H9 (cell line): ENCODE results near the gene KLF6. TPM values are rescaled to one million over a fixed set of nuclear protein-coding genes. Genes with fewer than 3 reads are reported as not detected.

Experiments used
- DNase-seq: peaks from one replicate; pipeline ENCODE4 v3.0.0-alpha.2; 2017
- H2AFZ ChIP-seq: one replicate; pipeline ENCODE4 v1.6.1; 2013; ENCODE audit warnings: mild to moderate bottlenecking, low read length, control low read depth, moderate library complexity
- H2AK5ac ChIP-seq: 2 replicates; pipeline ENCODE4 v1.6.1; 2013; ENCODE audit warnings: low read length, control low read depth, mixed read lengths; ENCODE audit not compliant: insufficient read length
- H2BK120ac ChIP-seq: one replicate; pipeline ENCODE4 v1.6.1; 2013; ENCODE audit warnings: low read depth, mild to moderate bottlenecking, low read length, control low read depth, inconsistent platforms; ENCODE audit not compliant: poor library complexity, severe bottlenecking
- H2BK12ac ChIP-seq: 2 replicates; pipeline ENCODE4 v1.6.1; 2013; ENCODE audit warnings: low read length, control low read depth, mixed read lengths, low read depth; ENCODE audit not compliant: insufficient read length
- H2BK15ac ChIP-seq: 2 replicates; pipeline ENCODE4 v1.6.1; 2013; ENCODE audit warnings: low read depth, low read length, control low read depth
- H2BK20ac ChIP-seq: one replicate; pipeline ENCODE4 v1.6.1; 2013; ENCODE audit warnings: low read depth, mild to moderate bottlenecking, low read length, control low read depth, inconsistent platforms; ENCODE audit not compliant: poor library complexity, severe bottlenecking
- H2BK5ac ChIP-seq: 2 replicates; pipeline ENCODE4 v1.6.1; 2013; ENCODE audit warnings: low read length, control low read depth, mixed read lengths; ENCODE audit not compliant: insufficient read length
- H3K14ac ChIP-seq: 2 replicates; pipeline ENCODE4 v1.6.1; 2013; ENCODE audit warnings: low read length, control low read depth; ENCODE audit not compliant: insufficient read depth
- H3K18ac ChIP-seq: 2 replicates; pipeline ENCODE4 v1.6.1; 2013; ENCODE audit warnings: low read depth, mild to moderate bottlenecking, mixed read lengths, low read length, control low read depth; ENCODE audit not compliant: insufficient read length
- H3K23ac ChIP-seq: 2 replicates; pipeline ENCODE4 v1.6.1; 2013; ENCODE audit warnings: low read length, control low read depth, mixed read lengths, low read depth; ENCODE audit not compliant: insufficient read length
- H3K23me2 ChIP-seq: 2 replicates; pipeline ENCODE4 v1.6.1; 2013; ENCODE audit warnings: low read depth, mild to moderate bottlenecking, mixed read lengths, low read length, control low read depth; ENCODE audit not compliant: insufficient read length, poor library complexity, severe bottlenecking
- H3K27ac ChIP-seq: 2 replicates; pipeline ENCODE4 v1.5.1; 2013; ENCODE audit warnings: low read length, control low read depth, mixed read lengths, low read depth; ENCODE audit not compliant: insufficient read length
- H3K27me3 ChIP-seq: 2 replicates; pipeline ENCODE4 v1.6.1; 2013; ENCODE audit warnings: low read length, control low read depth, inconsistent platforms; ENCODE audit not compliant: insufficient read depth
- H3K4ac ChIP-seq: 2 replicates; pipeline ENCODE4 v1.6.1; 2013; ENCODE audit warnings: low read depth, mild to moderate bottlenecking, control low read depth, inconsistent platforms, low read length, moderate library complexity
- H3K4me1 ChIP-seq: 2 replicates; pipeline ENCODE4 v1.6.1; 2013; ENCODE audit warnings: low read length, control low read depth, inconsistent platforms; ENCODE audit not compliant: insufficient read depth
- H3K4me2 ChIP-seq: 2 replicates; pipeline ENCODE4 v1.6.1; 2013; ENCODE audit warnings: low read length, control low read depth, mixed read lengths; ENCODE audit not compliant: insufficient read length, insufficient read depth
- H3K56ac ChIP-seq: 2 replicates; pipeline ENCODE4 v1.6.1; 2013; ENCODE audit warnings: low read depth, mild to moderate bottlenecking, mixed read lengths, low read length, control low read depth; ENCODE audit not compliant: insufficient read length
- H3K79me1 ChIP-seq: 2 replicates; pipeline ENCODE4 v1.6.1; 2013; ENCODE audit warnings: low read depth, mild to moderate bottlenecking, moderate library complexity, low read length, control low read depth, inconsistent platforms; ENCODE audit not compliant: insufficient read depth, poor library complexity, severe bottlenecking
- H3K79me2 ChIP-seq: 2 replicates; pipeline ENCODE4 v1.6.1; 2013; ENCODE audit warnings: low read length, control low read depth, inconsistent platforms; ENCODE audit not compliant: insufficient read depth
- H3K9ac ChIP-seq: 2 replicates; pipeline ENCODE4 v1.6.1; 2013; ENCODE audit warnings: low read length, control low read depth, mixed read lengths; ENCODE audit not compliant: insufficient read length; ENCODE audit errors: extremely low read depth
- H3K9me3 ChIP-seq: one replicate; pipeline ENCODE4 v1.6.1; 2013; ENCODE audit warnings: low read depth, low read length, inconsistent platforms; ENCODE audit not compliant: control insufficient read depth
- H3T11ph ChIP-seq: one replicate; pipeline ENCODE4 v1.6.1; 2013; ENCODE audit warnings: mild to moderate bottlenecking, low read length, control low read depth, inconsistent platforms
- H4K20me1 ChIP-seq: one replicate; pipeline ENCODE4 v1.6.1; 2013; ENCODE audit not compliant: control insufficient read depth, insufficient read length, insufficient read depth
- H4K5ac ChIP-seq: 2 replicates; pipeline ENCODE4 v1.6.1; 2013; ENCODE audit warnings: low read depth, mild to moderate bottlenecking, mixed read lengths, low read length, control low read depth; ENCODE audit not compliant: insufficient read length
- H4K8ac ChIP-seq: replicated peaks from 2 replicates; pipeline ENCODE4 v1.6.1; 2013; ENCODE audit warnings: low read length, control low read depth, mixed read lengths, low read depth; ENCODE audit not compliant: insufficient read length
- H4K91ac ChIP-seq: 2 replicates; pipeline ENCODE4 v1.6.1; 2013; ENCODE audit warnings: low read depth, mild to moderate bottlenecking, moderate library complexity, mixed read lengths, low read length, control low read depth; ENCODE audit not compliant: insufficient read length
- H3K27ac Mint-ChIP-seq, 3 experiments: 2 replicates in 2 of 3; 3 replicates in 1 of 3; pipeline ENCODE4 v1.8.0; 2020 to 2021; ENCODE audit warnings: mixed read lengths in 3 of 3, mild to moderate bottlenecking in 1 of 3, moderate library complexity in 1 of 3
- H3K27me3 Mint-ChIP-seq: 2 replicates; pipeline ENCODE4 v1.8.0; 2021; ENCODE audit warnings: low read depth, mild to moderate bottlenecking, moderate library complexity, mixed read lengths
- H3K36me3 Mint-ChIP-seq, 3 experiments: 2 replicates in 2 of 3; 3 replicates in 1 of 3; pipeline ENCODE4 v1.8.0; 2020 to 2021; ENCODE audit warnings: low read depth in 3 of 3, mixed read lengths in 3 of 3; ENCODE audit not compliant: insufficient read depth in 1 of 3
- H3K4me1 Mint-ChIP-seq, 2 experiments: 2 replicates each; pipeline ENCODE4 v1.8.0; 2020; ENCODE audit warnings: mixed read lengths in 2 of 2
- H3K4me3 Mint-ChIP-seq, 2 experiments: 2 replicates in 1 of 2; 3 replicates in 1 of 2; pipeline ENCODE4 v1.8.0; 2020 to 2021; ENCODE audit warnings: mild to moderate bottlenecking in 2 of 2, mixed read lengths in 2 of 2, moderate library complexity in 1 of 2
- H3K9me3 Mint-ChIP-seq, 2 experiments: 2 replicates in 1 of 2; 3 replicates in 1 of 2; pipeline ENCODE4 v1.8.0; 2020; ENCODE audit warnings: mild to moderate bottlenecking in 2 of 2, mixed read lengths in 2 of 2, moderate library complexity in 1 of 2
- CTCF ChIP-seq: fragments of 200-600 bp; sonication (generic); conservative IDR thresholded peaks from 3 replicates; pipeline ENCODE4 v1.8.0; 2021; ENCODE audit warnings: antibody characterized with exemption, mild to moderate bottlenecking
- WGBS: extraction: QIAGEN DNeasy Blood & Tissue Kit; methylation state at CpG from one replicate; pipeline ENCODE4 v1.1.7; 2013; ENCODE audit warnings: missing lambda C conversion rate, low lambda C conversion rate, mixed read lengths; ENCODE audit not compliant: insufficient read length; ENCODE audit errors: extremely low coverage; 5-methylcytosine and 5-hydroxymethylcytosine counted together
- total RNA-seq: library from RNA; stranded (reverse); gene quantifications from 2 replicates; pipeline ENCODE4 v1.2.1, GENCODE V29; 2021

KLF6 gene
- total RNA-seq, 1 experiment from 2014 or later, result 19.3 TPM

DNA sequence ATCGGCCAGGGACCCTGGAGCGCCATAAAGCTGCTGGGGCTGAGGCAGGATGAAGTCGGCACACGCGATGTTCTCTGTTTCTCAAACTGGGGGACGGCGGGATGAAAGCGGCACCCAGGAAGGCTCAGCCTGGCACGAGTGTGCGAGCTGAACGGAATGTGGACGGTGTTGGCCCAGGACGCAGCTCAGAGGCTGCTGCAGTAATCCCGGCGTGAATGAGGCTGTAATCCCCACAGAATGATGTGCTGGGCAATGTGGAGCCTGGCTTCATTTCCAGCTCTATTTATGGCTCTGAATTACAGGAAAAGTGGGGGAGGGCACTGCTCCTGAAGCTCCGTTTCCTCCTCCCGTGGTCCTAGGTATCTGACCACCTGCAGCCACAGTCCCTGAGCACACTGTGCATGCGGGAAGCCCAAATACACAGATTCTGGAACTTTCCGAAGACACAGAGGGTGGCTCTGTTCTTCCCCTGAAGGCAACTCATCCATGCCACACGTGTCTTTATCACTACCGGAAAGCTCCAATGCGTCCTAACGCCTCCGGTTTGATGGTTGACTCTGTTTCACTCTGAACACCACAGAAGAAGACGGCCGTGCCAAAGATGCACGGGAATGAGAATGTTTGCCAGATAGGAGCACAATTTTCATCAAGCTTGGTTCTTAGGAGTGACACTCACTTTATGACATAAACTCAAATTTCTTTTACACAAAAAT lies 37.6 kb downstream of the KLF6 start:
- Mint-ChIP-seq H3K27ac (peak overlapping the region in 1 of 3 experiments; percentile 80; a peak in 3 of 7 replicates), H3K9me3 (peaks cover 0 to 3% of the 10 kb centered on the region in 2 experiments; a peak in 2 of 5 replicates), H3K36me3 (no peaks in the 10 kb centered on the region), H3K27me3 (peaks cover 2% of the 10 kb centered on the region; the same call in 1 of the 2 replicates), H3K4me3 (no peak overlapping the region), H3K4me1 (peaks cover 8 to 13% of the 10 kb centered on the region in 2 experiments)
- Histone ChIP-seq H3K23ac (no peak overlapping the region), H2AFZ (no peak overlapping the region), H3T11ph (no peak overlapping the region), H3K18ac (no peak overlapping the region), H2AK5ac (no peak overlapping the region), H4K20me1 (no peaks in the 10 kb centered on the region), H4K91ac (no peak overlapping the region), H3K27ac (no peak overlapping the region), H3K56ac (no peak overlapping the region), H3K23me2 (no peaks in the 10 kb centered on the region), H3K4ac (no peak overlapping the region), H3K9ac (no peak overlapping the region), H2BK12ac (no peak overlapping the region), H2BK20ac (no peak overlapping the region), H3K4me2 (no peak overlapping the region), H3K4me1 (peaks cover 6% of the 10 kb centered on the region; the same call in 1 of the 2 replicates), H4K5ac (no peak overlapping the region), H2BK5ac (no peak overlapping the region), H3K79me2 (no peaks in the 10 kb centered on the region), H3K14ac (no peak overlapping the region; the same call in 1 of the 2 replicates), H2BK15ac (no peak overlapping the region), H3K27me3 (no peaks in the 10 kb centered on the region), H2BK120ac (no peak overlapping the region), H4K8ac (no peak overlapping the region), H3K79me1 (no peaks in the 10 kb centered on the region), H3K9me3 (no peaks in the 10 kb centered on the region)
- no CpG with 5 or more reads among the region's 27 CpGs for WGBS
- no peak for DNase-seq
- TF ChIP-seq CTCF, result no peak
